Neural cell (in vitro differentiated cells): ENCODE results near the gene SEC61A1. TPM values are rescaled to one million over a fixed set of nuclear protein-coding genes. Genes with fewer than 3 reads are reported as not detected.
A peak's percentile ranks its signal among the peaks of the same experiment; 100 is the strongest.

Experiments
- H2AFZ ChIP-seq: fragments of 200-600, 300-800 bp; sonication (generic), shearing (Covaris generic); 2 replicates; pipeline ENCODE4 v1.6.0; 2014; ENCODE audit warnings: low read depth, mild to moderate bottlenecking, antibody characterized with exemption, low read length, moderate library complexity
- H3F3A ChIP-seq: fragments of 200-600 bp; shearing (Covaris generic); 2 replicates; pipeline ENCODE4 v1.6.1; 2016; ENCODE audit warnings: mild to moderate bottlenecking, moderate library complexity, mixed read lengths, antibody characterized with exemption, low read length; ENCODE audit not compliant: insufficient read depth, poor library complexity, severe bottlenecking
- H3K27ac ChIP-seq: fragments of 200-600, 300-800 bp; sonication (generic), shearing (Covaris generic); 2 replicates; pipeline ENCODE4 v1.5.1; 2014; ENCODE audit warnings: mild to moderate bottlenecking, low read length, moderate library complexity
- H3K27me3 ChIP-seq: fragments of 300-800, 200-600 bp; sonication (generic), shearing (Covaris generic); 2 replicates; pipeline ENCODE4 v1.6.0; 2014; ENCODE audit warnings: mild to moderate bottlenecking, low read depth, low read length, moderate library complexity; ENCODE audit not compliant: insufficient read depth
- H3K36me3 ChIP-seq: fragments of 300-800, 200-600 bp; sonication (generic), shearing (Covaris generic); 2 replicates; pipeline ENCODE4 v1.5.1; 2014; ENCODE audit warnings: mild to moderate bottlenecking, antibody characterized with exemption, low read length, moderate library complexity; ENCODE audit not compliant: insufficient read depth
- H3K4me2 ChIP-seq: fragments of 300-800, 200-600 bp; sonication (generic), shearing (Covaris generic); 2 replicates; pipeline ENCODE4 v1.6.0; 2014; ENCODE audit warnings: mild to moderate bottlenecking, low read length
- H3K4me3 ChIP-seq: fragments of 300-800, 200-600 bp; sonication (generic), shearing (Covaris generic); 2 replicates; pipeline ENCODE4 v1.5.1; 2014; ENCODE audit warnings: mild to moderate bottlenecking, low read length, moderate library complexity
- H3K79me2 ChIP-seq: fragments of 200-600 bp; shearing (Covaris generic); replicated peaks from 2 replicates; pipeline ENCODE4 v1.6.0; 2014; ENCODE audit warnings: mild to moderate bottlenecking, low read length, moderate library complexity; ENCODE audit not compliant: insufficient read depth
- H3K9ac ChIP-seq: fragments of 300-800, 200-600 bp; sonication (generic), shearing (Covaris generic); 2 replicates; pipeline ENCODE4 v1.6.1; 2016; ENCODE audit warnings: mild to moderate bottlenecking, low read length, mixed read lengths
- H3K9me2 ChIP-seq: fragments of 200-600 bp; shearing (Covaris generic); 2 replicates; pipeline ENCODE4 v1.6.1; 2016; ENCODE audit warnings: mild to moderate bottlenecking, low read length, mixed read lengths; ENCODE audit not compliant: insufficient read depth
- H3K9me3 ChIP-seq: fragments of 200-600, 300-800 bp; sonication (generic), shearing (Covaris generic); 2 replicates; pipeline ENCODE4 v1.6.1; 2016; ENCODE audit warnings: mild to moderate bottlenecking, mixed run types, low read length, moderate library complexity, mixed read lengths
- H4K20me1 ChIP-seq: fragments of 200-600 bp; shearing (Covaris generic); 2 replicates; pipeline ENCODE4 v1.6.1; 2016; ENCODE audit warnings: mild to moderate bottlenecking, mixed run types; ENCODE audit not compliant: insufficient read depth
- EP300 ChIP-seq: fragments of 450-650 bp; conservative IDR thresholded peaks from 2 replicates; pipeline ENCODE4 v1.6.1; 2014; ENCODE audit warnings: antibody characterized with exemption, mild to moderate bottlenecking, moderate library complexity; ENCODE audit not compliant: poor library complexity, severe bottlenecking
- EZH2 ChIP-seq: fragments of 200-600, 300-800 bp; shearing (Covaris generic), sonication (generic); IDR thresholded peaks from 2 replicates; pipeline ENCODE4 v1.6.1; 2014; ENCODE audit warnings: antibody characterized with exemption, low read length, borderline replicate concordance, mild to moderate bottlenecking; ENCODE audit not compliant: insufficient read depth, poor library complexity, severe bottlenecking
- MXI1 ChIP-seq: fragments of 450-650 bp; conservative IDR thresholded peaks from 2 replicates; pipeline ENCODE4 v1.6.1; 2014; ENCODE audit warnings: antibody characterized with exemption, mild to moderate bottlenecking; ENCODE audit not compliant: poor library complexity, severe bottlenecking
- POLR2AphosphoS5 ChIP-seq: IDR thresholded peaks from 2 replicates; pipeline ENCODE4 v1.6.1; 2012
- RAD21 ChIP-seq: fragments of 450-650 bp; conservative IDR thresholded peaks from 2 replicates; pipeline ENCODE4 v1.6.1; 2014; ENCODE audit warnings: antibody characterized with exemption, mild to moderate bottlenecking, moderate library complexity
- SMC3 ChIP-seq: fragments of 450-650 bp; conservative IDR thresholded peaks from 2 replicates; pipeline ENCODE4 v1.6.1; 2014; ENCODE audit warnings: antibody characterized with exemption, mild to moderate bottlenecking, moderate library complexity; ENCODE audit not compliant: poor library complexity
- TAF1 ChIP-seq: IDR thresholded peaks from 2 replicates; pipeline ENCODE4 v1.6.1; 2012; ENCODE audit warnings: low read depth
- polyA plus RNA-seq: library from polyadenylated mRNA; depleted of rRNA; stranded (reverse); fragments of >200 nt; gene quantifications from 2 replicates; pipeline ENCODE4 v1.2.3, GENCODE V29; 2014
- TF ChIP-seq, protein P1 (sequence below): fragments of 450-650 bp; IDR thresholded peaks from 2 replicates; pipeline ENCODE4 v1.5.1; 2014; ENCODE audit warnings: antibody characterized with exemption, mild to moderate bottlenecking, moderate library complexity; ENCODE audit not compliant: poor library complexity, severe bottlenecking
- TF ChIP-seq, protein P2 (sequence below): IDR thresholded peaks from 2 replicates; pipeline ENCODE4 v1.6.1; 2012; ENCODE audit warnings: borderline replicate concordance

SEC61A1 gene
- polyA plus RNA-seq, 1 donor from 2014 or later, result 91.6 TPM

DNA sequence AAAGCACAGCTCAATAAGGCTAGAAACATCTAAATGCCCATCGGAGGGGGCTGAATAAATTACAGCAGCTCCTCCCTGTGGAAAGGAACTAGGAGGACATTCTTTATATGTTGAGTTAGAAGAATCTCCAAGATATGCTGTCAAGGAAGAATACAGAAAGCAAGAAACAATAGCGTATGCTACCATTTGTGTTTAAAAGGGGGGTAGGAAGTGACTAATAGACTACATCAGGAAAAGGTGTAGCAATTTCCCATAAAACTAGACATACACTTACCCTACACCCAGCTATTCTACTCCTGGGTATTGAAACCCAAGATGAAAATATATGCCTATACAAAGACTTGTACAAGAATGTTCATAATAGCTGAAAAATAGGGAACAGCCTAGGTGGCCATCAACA is 21.6 kb downstream of the SEC61A1 start:
- Histone ChIP-seq H3K27me3 (peaks cover 11% of the 10 kb centered on the region), H3K4me3 (no peak overlapping the region), H4K20me1 (no peaks in the 10 kb centered on the region), H3F3A (no peaks in the 10 kb centered on the region), H3K4me2 (no peak overlapping the region), H2AFZ (no peak overlapping the region), H3K27ac (no peak overlapping the region), H3K79me2 (no peaks in the 10 kb centered on the region), H3K9me3 (no peaks in the 10 kb centered on the region), H3K9me2 (no peaks in the 10 kb centered on the region), H3K36me3 (no peaks in the 10 kb centered on the region), H3K9ac (no peak overlapping the region)
- no peak for TF ChIP-seq TAF1
- TF ChIP-seq, protein P1, sequence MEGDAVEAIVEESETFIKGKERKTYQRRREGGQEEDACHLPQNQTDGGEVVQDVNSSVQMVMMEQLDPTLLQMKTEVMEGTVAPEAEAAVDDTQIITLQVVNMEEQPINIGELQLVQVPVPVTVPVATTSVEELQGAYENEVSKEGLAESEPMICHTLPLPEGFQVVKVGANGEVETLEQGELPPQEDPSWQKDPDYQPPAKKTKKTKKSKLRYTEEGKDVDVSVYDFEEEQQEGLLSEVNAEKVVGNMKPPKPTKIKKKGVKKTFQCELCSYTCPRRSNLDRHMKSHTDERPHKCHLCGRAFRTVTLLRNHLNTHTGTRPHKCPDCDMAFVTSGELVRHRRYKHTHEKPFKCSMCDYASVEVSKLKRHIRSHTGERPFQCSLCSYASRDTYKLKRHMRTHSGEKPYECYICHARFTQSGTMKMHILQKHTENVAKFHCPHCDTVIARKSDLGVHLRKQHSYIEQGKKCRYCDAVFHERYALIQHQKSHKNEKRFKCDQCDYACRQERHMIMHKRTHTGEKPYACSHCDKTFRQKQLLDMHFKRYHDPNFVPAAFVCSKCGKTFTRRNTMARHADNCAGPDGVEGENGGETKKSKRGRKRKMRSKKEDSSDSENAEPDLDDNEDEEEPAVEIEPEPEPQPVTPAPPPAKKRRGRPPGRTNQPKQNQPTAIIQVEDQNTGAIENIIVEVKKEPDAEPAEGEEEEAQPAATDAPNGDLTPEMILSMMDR, result peak; percentile 29

DNA sequence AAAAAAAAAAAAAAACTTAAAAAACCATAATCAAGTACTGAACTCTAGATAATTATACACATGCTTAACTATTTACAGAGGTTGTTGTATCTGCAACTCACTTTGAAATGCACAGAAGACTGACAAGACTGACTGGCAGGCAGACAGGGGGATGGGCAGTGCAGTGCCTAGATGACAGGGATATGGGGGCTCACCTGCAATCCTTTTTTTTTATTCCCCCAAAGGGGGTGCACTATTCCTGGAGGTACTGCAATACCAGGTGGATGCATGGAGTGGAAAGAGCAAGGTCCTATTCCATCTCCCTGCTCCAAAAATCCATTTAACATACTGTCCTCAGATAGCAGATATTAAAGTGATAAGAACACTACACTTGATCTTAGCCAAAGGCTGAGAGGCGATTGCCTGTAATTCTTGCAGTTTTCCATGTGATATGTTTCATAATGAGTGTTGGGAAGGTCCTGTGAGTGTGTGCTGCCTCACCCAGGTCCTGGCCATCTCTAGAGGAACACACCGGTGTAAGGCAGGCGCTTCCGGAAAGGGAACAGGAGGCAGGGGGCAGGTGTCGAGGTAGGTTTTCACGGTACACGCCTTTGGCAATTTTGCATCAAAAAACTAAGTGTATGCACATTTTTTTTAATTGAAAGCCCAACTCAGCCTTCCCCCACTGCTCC is 22.7 kb downstream of the SEC61A1 start:
- no peaks in the 10 kb centered on the region for H4K20me1 ChIP-seq
- no peaks in the 10 kb centered on the region for H3K9me3 ChIP-seq
- TF ChIP-seq TAF1 (no peak), RAD21 (no peak), POLR2AphosphoS5 (no peak), EP300 (no peak), SMC3 (no peak), MXI1 (no peak), EZH2 (no peak)
- TF ChIP-seq, protein P1, result no peak
- TF ChIP-seq, protein P2, sequence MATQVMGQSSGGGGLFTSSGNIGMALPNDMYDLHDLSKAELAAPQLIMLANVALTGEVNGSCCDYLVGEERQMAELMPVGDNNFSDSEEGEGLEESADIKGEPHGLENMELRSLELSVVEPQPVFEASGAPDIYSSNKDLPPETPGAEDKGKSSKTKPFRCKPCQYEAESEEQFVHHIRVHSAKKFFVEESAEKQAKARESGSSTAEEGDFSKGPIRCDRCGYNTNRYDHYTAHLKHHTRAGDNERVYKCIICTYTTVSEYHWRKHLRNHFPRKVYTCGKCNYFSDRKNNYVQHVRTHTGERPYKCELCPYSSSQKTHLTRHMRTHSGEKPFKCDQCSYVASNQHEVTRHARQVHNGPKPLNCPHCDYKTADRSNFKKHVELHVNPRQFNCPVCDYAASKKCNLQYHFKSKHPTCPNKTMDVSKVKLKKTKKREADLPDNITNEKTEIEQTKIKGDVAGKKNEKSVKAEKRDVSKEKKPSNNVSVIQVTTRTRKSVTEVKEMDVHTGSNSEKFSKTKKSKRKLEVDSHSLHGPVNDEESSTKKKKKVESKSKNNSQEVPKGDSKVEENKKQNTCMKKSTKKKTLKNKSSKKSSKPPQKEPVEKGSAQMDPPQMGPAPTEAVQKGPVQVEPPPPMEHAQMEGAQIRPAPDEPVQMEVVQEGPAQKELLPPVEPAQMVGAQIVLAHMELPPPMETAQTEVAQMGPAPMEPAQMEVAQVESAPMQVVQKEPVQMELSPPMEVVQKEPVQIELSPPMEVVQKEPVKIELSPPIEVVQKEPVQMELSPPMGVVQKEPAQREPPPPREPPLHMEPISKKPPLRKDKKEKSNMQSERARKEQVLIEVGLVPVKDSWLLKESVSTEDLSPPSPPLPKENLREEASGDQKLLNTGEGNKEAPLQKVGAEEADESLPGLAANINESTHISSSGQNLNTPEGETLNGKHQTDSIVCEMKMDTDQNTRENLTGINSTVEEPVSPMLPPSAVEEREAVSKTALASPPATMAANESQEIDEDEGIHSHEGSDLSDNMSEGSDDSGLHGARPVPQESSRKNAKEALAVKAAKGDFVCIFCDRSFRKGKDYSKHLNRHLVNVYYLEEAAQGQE, result no peak
- H3K4me2 ChIP-seq, result no peak overlapping the region
- H2AFZ ChIP-seq, result no peak overlapping the region
- no peak overlapping the region for H3K9ac ChIP-seq
- no peaks in the 10 kb centered on the region for H3K36me3 ChIP-seq
- no peaks in the 10 kb centered on the region for H3F3A ChIP-seq
- peaks cover 11% of the 10 kb centered on the region for H3K27me3 ChIP-seq
- peak overlapping the region; percentile 45 for H3K4me3 ChIP-seq
- no peaks in the 10 kb centered on the region for H3K9me2 ChIP-seq
- H3K79me2 ChIP-seq, result no peaks in the 10 kb centered on the region
- no peak overlapping the region for H3K27ac ChIP-seq
